Measurements from ENCODE around the gene PLCL2.

GRCh38 chr3:16860234-16860633, 24.5 kb upstream of the PLCL2 start:
- TF ChIP-seq POLR2A (IDR thresholded peaks at IDR 0.05), result no peak
- TF ChIP-seq, protein P1, sequence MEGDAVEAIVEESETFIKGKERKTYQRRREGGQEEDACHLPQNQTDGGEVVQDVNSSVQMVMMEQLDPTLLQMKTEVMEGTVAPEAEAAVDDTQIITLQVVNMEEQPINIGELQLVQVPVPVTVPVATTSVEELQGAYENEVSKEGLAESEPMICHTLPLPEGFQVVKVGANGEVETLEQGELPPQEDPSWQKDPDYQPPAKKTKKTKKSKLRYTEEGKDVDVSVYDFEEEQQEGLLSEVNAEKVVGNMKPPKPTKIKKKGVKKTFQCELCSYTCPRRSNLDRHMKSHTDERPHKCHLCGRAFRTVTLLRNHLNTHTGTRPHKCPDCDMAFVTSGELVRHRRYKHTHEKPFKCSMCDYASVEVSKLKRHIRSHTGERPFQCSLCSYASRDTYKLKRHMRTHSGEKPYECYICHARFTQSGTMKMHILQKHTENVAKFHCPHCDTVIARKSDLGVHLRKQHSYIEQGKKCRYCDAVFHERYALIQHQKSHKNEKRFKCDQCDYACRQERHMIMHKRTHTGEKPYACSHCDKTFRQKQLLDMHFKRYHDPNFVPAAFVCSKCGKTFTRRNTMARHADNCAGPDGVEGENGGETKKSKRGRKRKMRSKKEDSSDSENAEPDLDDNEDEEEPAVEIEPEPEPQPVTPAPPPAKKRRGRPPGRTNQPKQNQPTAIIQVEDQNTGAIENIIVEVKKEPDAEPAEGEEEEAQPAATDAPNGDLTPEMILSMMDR (IDR thresholded peaks at IDR 0.05), result no peak

Measured in prostate gland (tissue), 2 donors.